ENCODE data around the gene IFT43. TPM values are rescaled to one million over a fixed set of nuclear protein-coding genes. Genes with fewer than 3 reads are reported as not detected.

Gene IFT43
- polyA plus RNA-seq, 3 donors = 10.3 to 12.4 (median 10.5) TPM

DNA sequence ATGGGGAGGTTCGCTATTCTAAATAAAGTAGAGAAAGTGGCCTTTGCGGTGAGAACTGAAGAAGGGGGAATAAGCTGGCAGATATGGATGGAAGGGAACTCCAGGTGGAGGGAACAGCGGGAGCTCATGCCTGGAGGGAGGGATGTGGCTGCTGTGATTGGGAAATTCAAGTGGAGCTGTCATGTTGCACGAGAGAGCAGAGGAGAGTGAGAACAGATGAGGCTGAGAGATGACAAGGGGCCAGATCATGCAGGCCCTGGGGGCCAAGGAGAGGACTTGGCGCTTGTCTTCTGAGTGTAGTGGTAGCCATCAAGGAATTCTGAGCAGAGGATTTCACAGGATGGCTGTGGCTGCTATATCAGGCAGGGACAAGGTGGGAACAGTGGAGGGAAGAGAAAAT is 38.8 kb upstream of the IFT43 start:
- H3K27me3 ChIP-seq (ENCODE audit: control insufficient read depth in 2 of 2, insufficient read depth in 2 of 2, low read length in 2 of 2) = no peaks in the 10 kb centered on the region
- DNase-seq = no peak
- TF ChIP-seq, protein P1, sequence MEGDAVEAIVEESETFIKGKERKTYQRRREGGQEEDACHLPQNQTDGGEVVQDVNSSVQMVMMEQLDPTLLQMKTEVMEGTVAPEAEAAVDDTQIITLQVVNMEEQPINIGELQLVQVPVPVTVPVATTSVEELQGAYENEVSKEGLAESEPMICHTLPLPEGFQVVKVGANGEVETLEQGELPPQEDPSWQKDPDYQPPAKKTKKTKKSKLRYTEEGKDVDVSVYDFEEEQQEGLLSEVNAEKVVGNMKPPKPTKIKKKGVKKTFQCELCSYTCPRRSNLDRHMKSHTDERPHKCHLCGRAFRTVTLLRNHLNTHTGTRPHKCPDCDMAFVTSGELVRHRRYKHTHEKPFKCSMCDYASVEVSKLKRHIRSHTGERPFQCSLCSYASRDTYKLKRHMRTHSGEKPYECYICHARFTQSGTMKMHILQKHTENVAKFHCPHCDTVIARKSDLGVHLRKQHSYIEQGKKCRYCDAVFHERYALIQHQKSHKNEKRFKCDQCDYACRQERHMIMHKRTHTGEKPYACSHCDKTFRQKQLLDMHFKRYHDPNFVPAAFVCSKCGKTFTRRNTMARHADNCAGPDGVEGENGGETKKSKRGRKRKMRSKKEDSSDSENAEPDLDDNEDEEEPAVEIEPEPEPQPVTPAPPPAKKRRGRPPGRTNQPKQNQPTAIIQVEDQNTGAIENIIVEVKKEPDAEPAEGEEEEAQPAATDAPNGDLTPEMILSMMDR (IDR thresholded peaks at IDR 0.05) = no peak
- H3K9me3 ChIP-seq (replicated peaks in 1 of 2; ENCODE audit: control insufficient read depth in 1 of 2, insufficient read depth in 1 of 2, low read length in 2 of 2) = no peaks in the 10 kb centered on the region
- peaks cover 0 to 4% of the 10 kb centered on the region in 2 donors for H3K36me3 Mint-ChIP-seq
- no peaks in the 10 kb centered on the region for H3K4me1 Mint-ChIP-seq
- H3K9me3 Mint-ChIP-seq = no peaks in the 10 kb centered on the region
- H3K79me2 ChIP-seq (ENCODE audit: insufficient read depth, low read length) = no peaks in the 10 kb centered on the region
- H3K27me3 Mint-ChIP-seq (ENCODE audit: low read depth in 3 of 3) = peaks cover 0 to 4% (median 0%) of the 10 kb centered on the region in 3 donors
- 97% methylated on average over 5 of the region's 5 CpGs for WGBS (ENCODE audit: insufficient coverage)
- intact Hi-C loops (cut with micrococcal nuclease) = no loop called here
- H3K4me3 Mint-ChIP-seq = no peak overlapping the region
- no peak overlapping the region for H3K4me3 ChIP-seq (replicated peaks in 1 of 3; ENCODE audit: low read depth in 2 of 3, low read length in 3 of 3)
- H3K4me2 ChIP-seq (replicated peaks; ENCODE audit: extremely low read depth, low read length, poor library complexity, severe bottlenecking) = no peak overlapping the region
- no peak overlapping the region for H3K27ac Mint-ChIP-seq
- H3K9ac ChIP-seq (ENCODE audit: insufficient read depth, low read length, poor library complexity, severe bottlenecking) = no peak overlapping the region
- no peak overlapping the region for H2AFZ ChIP-seq (ENCODE audit: insufficient read depth, low read depth, low read length, poor library complexity, severe bottlenecking)
- no peak overlapping the region for H3K27ac ChIP-seq (ENCODE audit: low read depth in 1 of 2, low read length in 2 of 2)
- H3K36me3 ChIP-seq (replicated peaks in 1 of 2; ENCODE audit: control insufficient read depth in 1 of 2, insufficient read depth in 2 of 2, low read length in 2 of 2) = no peaks in the 10 kb centered on the region
- H4K20me1 ChIP-seq (ENCODE audit: insufficient read depth, low read length) = no peaks in the 10 kb centered on the region
- H3K4me1 ChIP-seq (ENCODE audit: control insufficient read depth in 1 of 2, insufficient read depth in 2 of 2, low read length in 2 of 2) = no peaks in the 10 kb centered on the region

DNA sequence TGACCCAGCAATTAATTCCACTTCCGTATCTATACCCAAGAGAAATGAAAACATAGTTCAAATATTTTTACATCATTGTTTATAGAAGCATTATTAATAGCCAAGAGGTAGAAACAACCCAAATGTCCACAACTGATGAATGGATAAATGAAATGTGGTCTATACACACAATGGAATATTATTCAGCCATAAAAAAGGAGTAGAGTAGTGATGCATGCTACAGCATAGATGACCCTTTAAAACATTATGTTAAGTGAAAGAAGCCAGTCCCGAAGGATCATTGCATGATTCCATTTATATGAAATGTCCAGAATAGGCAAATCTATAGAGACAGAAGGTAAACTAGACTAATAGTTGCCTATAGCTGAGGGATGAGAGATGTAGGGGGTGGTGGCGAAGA is 33.1 kb upstream of the IFT43 start:
- no peaks in the 10 kb centered on the region for H3K4me1 Mint-ChIP-seq
- no peaks in the 10 kb centered on the region for H3K27me3 ChIP-seq (ENCODE audit: control insufficient read depth in 2 of 2, insufficient read depth in 2 of 2, low read length in 2 of 2)
- no peaks in the 10 kb centered on the region for H3K27me3 Mint-ChIP-seq (ENCODE audit: low read depth in 3 of 3)
- H3K4me3 Mint-ChIP-seq = no peak overlapping the region
- no peak overlapping the region for H3K27ac Mint-ChIP-seq
- DNase-seq = no peak
- H2AFZ ChIP-seq (ENCODE audit: insufficient read depth, low read depth, low read length, poor library complexity, severe bottlenecking) = no peak overlapping the region
- no peaks in the 10 kb centered on the region for H3K9me3 ChIP-seq (replicated peaks in 1 of 2; ENCODE audit: control insufficient read depth in 1 of 2, insufficient read depth in 1 of 2, low read length in 2 of 2)
- H3K4me2 ChIP-seq (replicated peaks; ENCODE audit: extremely low read depth, low read length, poor library complexity, severe bottlenecking) = no peak overlapping the region
- no peaks in the 10 kb centered on the region for H3K4me1 ChIP-seq (ENCODE audit: control insufficient read depth in 1 of 2, insufficient read depth in 2 of 2, low read length in 2 of 2)
- H3K36me3 Mint-ChIP-seq = peaks cover 5 to 9% of the 10 kb centered on the region in 2 donors
- WGBS (ENCODE audit: insufficient coverage) = no CpG with 5 or more reads among the region's 3 CpGs
- no peaks in the 10 kb centered on the region for H3K36me3 ChIP-seq (replicated peaks in 1 of 2; ENCODE audit: control insufficient read depth in 1 of 2, insufficient read depth in 2 of 2, low read length in 2 of 2)
- no peaks in the 10 kb centered on the region for H4K20me1 ChIP-seq (ENCODE audit: insufficient read depth, low read length)
- H3K9me3 Mint-ChIP-seq = peaks cover 0 to 3% (median 0%) of the 10 kb centered on the region in 7 donors
- no peak overlapping the region for H3K4me3 ChIP-seq (replicated peaks in 1 of 3; ENCODE audit: low read depth in 2 of 3, low read length in 3 of 3)
- no peaks in the 10 kb centered on the region for H3K79me2 ChIP-seq (ENCODE audit: insufficient read depth, low read length)
- H3K27ac ChIP-seq (ENCODE audit: low read depth in 1 of 2, low read length in 2 of 2) = no peak overlapping the region
- H3K9ac ChIP-seq (ENCODE audit: insufficient read depth, low read length, poor library complexity, severe bottlenecking) = no peak overlapping the region
- intact Hi-C loops (cut with micrococcal nuclease) = no loop called here
- TF ChIP-seq, protein P1 (IDR thresholded peaks at IDR 0.05) = no peak
